HG03064 (cell line): Measurements from ENCODE around the gene MPV17.
"Not testable (repeated sequence)": the region's sequence is repeated elsewhere in the genome, so short reads cannot be mapped to it uniquely, and the experiment has no call there.

Experiments
- ATAC-seq: cut with Tn5 transposase; IDR thresholded peaks from one replicate; pipeline ENCODE4 v1.9.1; 2021; ENCODE audit warnings: low read depth; ENCODE audit not compliant: unreplicated experiment

The MPV17 gene

GRCh38 chr2:27270131-27270530 lies 52.8 kb downstream of the MPV17 start:
- no peak for ATAC-seq

GRCh38 chr2:27268296-27268695 lies 54.6 kb downstream of the MPV17 start:
- ATAC-seq: not testable (repeated sequence)

DNA sequence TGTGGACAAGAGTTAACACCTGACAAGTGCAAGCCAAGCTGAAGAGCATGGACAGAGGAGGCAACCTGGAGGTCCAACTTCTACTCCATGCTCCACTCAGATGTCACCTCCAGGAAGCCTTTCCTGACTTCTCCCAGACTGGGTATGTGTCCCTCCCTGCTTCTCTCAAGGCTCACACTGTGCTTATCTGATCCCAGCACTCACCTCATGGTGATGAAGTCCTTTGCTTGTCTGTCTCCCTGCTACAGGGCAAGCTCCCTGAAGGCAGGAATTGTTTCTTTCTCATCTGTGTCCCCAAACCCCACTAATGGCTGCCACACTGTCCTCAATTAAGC lies 57.4 kb downstream of the MPV17 start:
- no peak for ATAC-seq

- ATAC-seq: no peak
These were observed 58.0 kb downstream of the MPV17 start for GRCh38 chr2:27264753-27265535.

DNA sequence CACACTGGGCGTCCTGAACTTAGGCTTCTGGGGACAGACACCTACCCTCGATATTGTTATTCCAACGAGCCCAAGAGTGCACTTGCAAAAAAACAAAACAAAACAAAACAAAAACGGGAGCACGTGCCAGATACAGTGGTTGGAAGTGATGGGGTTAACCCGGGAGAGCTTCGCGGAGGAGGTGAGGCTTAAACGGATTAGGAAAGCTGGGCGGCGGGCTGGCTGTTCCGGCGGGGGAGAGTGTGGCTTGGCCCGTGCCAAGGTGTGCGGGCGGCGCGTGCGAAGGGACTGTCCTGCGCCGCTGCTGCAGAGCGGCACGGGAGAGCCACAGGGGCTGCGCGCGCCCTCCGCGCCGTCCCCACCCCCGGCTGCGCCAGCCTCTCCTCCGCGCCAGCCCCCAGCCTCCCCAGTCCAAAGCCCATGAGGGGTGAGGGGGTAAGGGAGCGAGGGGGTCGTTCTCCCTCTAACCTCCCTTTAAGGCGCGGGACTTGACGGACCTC lies 58.6 kb downstream of the MPV17 start:
- no peak for ATAC-seq

- no peak for ATAC-seq
These were observed 59.3 kb downstream of the MPV17 start for GRCh38 chr2:27263287-27264252.

DNA sequence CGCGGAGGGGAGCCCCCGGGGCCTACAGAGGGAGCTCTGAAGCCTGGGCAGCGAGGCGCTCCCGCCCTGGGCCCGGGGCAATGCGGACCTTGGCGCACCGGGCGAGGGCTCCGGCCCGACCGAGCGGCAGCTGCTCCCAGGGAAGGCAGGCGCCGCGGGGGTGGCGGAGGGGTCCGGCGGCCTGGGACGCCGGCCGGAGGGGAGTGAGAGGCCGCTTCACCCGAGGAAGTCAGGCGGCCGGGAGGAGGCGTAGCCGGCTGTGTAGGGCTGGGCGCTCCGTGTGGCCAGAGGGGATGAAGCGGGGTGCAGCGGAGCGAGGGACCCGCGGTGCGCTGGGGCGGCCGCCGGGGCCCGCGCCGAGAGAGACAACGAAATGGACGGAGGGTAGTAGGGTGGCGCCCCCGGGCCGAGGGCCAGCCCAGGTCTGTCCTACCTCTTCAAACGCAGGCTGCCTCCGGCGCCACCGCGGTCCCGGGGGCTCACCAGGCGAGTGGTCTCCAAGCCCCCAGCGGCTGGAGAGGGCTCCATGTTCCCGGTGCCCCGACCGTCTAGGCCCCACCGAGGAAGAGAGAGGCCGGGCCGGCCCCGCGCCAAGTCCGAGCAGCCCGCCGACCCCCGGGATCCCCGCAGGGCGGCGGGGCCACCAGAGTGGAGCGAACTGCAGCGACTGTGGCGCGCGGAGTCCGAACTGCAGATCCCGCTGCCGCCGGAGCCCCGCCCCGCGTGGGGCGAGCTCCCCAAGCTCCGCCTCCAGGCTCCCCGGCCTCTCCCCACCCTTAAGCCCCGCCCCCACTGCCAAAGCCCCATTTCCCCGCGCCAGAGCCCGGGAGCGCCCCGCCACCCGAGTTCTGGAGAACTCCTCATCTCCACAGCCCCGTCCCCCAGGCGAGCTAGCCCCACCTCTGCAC lies 60.3 kb downstream of the MPV17 start, which contains the start of gene SLC30A3:
TSS of gene SLC30A3 (minus strand) at position 669 of the 908 bp plus-strand sequence. CDS start at position 528, 141 bp downstream.
- ATAC-seq: no peak

DNA sequence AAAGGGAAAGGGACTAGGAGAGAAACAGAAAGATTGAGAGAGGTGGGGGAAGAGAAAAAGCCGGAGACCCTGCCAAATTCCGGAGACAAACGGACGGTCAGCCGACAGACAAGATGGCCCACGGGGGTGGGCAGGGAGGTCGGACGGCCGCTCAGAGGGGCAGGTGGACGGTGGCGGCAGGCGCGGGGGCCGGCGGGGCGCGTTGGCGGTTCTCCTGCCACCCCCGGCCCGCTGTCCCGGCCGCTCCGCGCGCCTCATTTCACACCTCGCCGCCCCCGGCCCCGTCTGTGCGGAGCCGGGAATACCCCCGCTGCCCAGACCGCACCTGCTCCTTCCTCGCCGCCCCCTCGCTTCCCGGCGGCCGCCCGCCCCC lies 61.0 kb downstream of the MPV17 start:
- ATAC-seq: no peak

- ATAC-seq: no peak
These were observed 61.5 kb downstream of the MPV17 start for GRCh38 chr2:27261241-27261925.
